ENCODE results near the gene NPHP3.

GRCh38 chr3:132662212-132662611 lies 60.0 kb downstream of the NPHP3 start:
- TF ChIP-seq CTCF (IDR thresholded peaks at IDR 0.05; ENCODE audit: insufficient read depth, low read length, poor library complexity, severe bottlenecking) (no peak), EZH2phosphoT487 (conservative IDR thresholded peaks at IDR 0.05; ENCODE audit: low read length) (no peak)

All from SU-DHL-6 (cell line).